Ecto neural progenitor cell (in vitro differentiated cells): ENCODE measurements around the gene ZDHHC24.

Source experiments
- DNase-seq: peaks from one replicate; pipeline ENCODE4 v3.0.0-alpha.2; 2018; ENCODE audit warnings: low spot score

The ZDHHC24 gene

GRCh38 chr11:66564984-66565383 lies 19.1 kb upstream of the ZDHHC24 start:
- DNase-seq: no peak

- no peak for DNase-seq
Measured at GRCh38 chr11:66564538-66564937, 18.7 kb upstream of the ZDHHC24 start.

GRCh38 chr11:66563832-66564231 lies 18.0 kb upstream of the ZDHHC24 start:
- no peak for DNase-seq

GRCh38 chr11:66562907-66563583 lies 17.2 kb upstream of the ZDHHC24 start:
- DNase-seq: no peak

- DNase-seq: no peak
Measured at GRCh38 chr11:66562275-66562674, 16.4 kb upstream of the ZDHHC24 start.

GRCh38 chr11:66561975-66562248 lies 16.1 kb upstream of the ZDHHC24 start:
- no peak for DNase-seq

GRCh38 chr11:66561178-66561974 lies 15.5 kb upstream of the ZDHHC24 start:
- no peak for DNase-seq

GRCh38 chr11:66559866-66560676 lies 14.2 kb upstream of the ZDHHC24 start:
- DNase-seq: no peak

- DNase-seq: no peak
Measured at GRCh38 chr11:66559142-66559865, 13.5 kb upstream of the ZDHHC24 start.

- DNase-seq: no peak
Measured at GRCh38 chr11:66557733-66558326, 12.0 kb upstream of the ZDHHC24 start.

GRCh38 chr11:66556086-66556485 lies 10.2 kb upstream of the ZDHHC24 start:
- no peak for DNase-seq

GRCh38 chr11:66555416-66555815 lies 9.6 kb upstream of the ZDHHC24 start:
- DNase-seq: no peak

- no peak for DNase-seq
Measured at GRCh38 chr11:66554602-66555001, 8.8 kb upstream of the ZDHHC24 start.

- no peak for DNase-seq
Measured at GRCh38 chr11:66550887-66551286, 5.0 kb upstream of the ZDHHC24 start.

- no peak for DNase-seq
Measured at GRCh38 chr11:66549696-66550095, 3.8 kb upstream of the ZDHHC24 start.

- DNase-seq: no peak
Measured at GRCh38 chr11:66548774-66549630, 3.2 kb upstream of the ZDHHC24 start.

- DNase-seq: no peak
Measured at GRCh38 chr11:66548041-66548440, 2.2 kb upstream of the ZDHHC24 start.

- DNase-seq: peak; percentile 62
Measured at GRCh38 chr11:66547662-66548009, 1.8 kb upstream of the ZDHHC24 start.

GRCh38 chr11:66546966-66547661 lies 1.3 kb upstream of the ZDHHC24 start:
- no peak for DNase-seq

- DNase-seq: peak; percentile 76
Measured at GRCh38 chr11:66546368-66546965, 619 bp upstream of the ZDHHC24 start, which contains the start of gene ACTN3. TSS of gene ACTN3 (plus strand) at chr11:66546903. CDS start at chr11:66546938, 35 bp downstream.
